A549 (cell line): Measurements from ENCODE around the gene BEND7. TPM values are rescaled to one million over a fixed set of nuclear protein-coding genes. Genes with fewer than 3 reads are reported as not detected.

Experiments used
- ATAC-seq, 2 experiments: fragments of 200-7000 bp in 1 of 2; fragments of >200 bp in 1 of 2; cut with Nextera tagmentation in 1 of 2; cut with Tn5 transposase in 1 of 2; 3 replicates each; pipeline versions ENCODE4 v1.8.0 to v1.9.1; 2018 to 2020; ENCODE audit warnings: mild to moderate bottlenecking in 1 of 2, moderate library complexity in 1 of 2
- CTCF ChIA-PET: fragments of 300-600 bp; sonication (Branson Sonifier 250); formaldehyde crosslinking; extraction: SDS; loops from one replicate; lab custom pipeline; 2021; ENCODE audit warnings: antibody characterized with exemption, inconsistent platforms; lab: Yijun Ruan, JAX
- POLR2A ChIA-PET: fragments of 350-600 bp; formaldehyde crosslinking; extraction: SDS; loops from one replicate; lab custom pipeline; 2021; ENCODE audit warnings: antibody characterized with exemption, inconsistent platforms; lab: Yijun Ruan, JAX
- DNase-seq, 2 experiments: peaks; one replicate each; pipeline versions ENCODE4 v3.0.0 to v3.0.0-alpha.2; 2011 to 2016; ENCODE audit warnings: low read depth in 1 of 2, low spot score in 1 of 2
- FAIRE-seq: peaks from 2 replicates; lab custom pipeline; 2011; peaks lifted over from hg19 to GRCh38; lab: Jason Lieb, UNC
- H3K27ac ChIP-seq, 2 experiments: fragments of >200 bp; sonication (Bioruptor Twin); formaldehyde crosslinking; 3 replicates each; pipeline ENCODE4 v1.5.1; 2016 to 2017
- H3K4me1 ChIP-seq: fragments of >200 bp; sonication (Bioruptor Twin); formaldehyde crosslinking; 3 replicates; pipeline ENCODE4 v1.6.1; 2016
- H3K4me2 ChIP-seq: fragments of >200 bp; sonication (Bioruptor Twin); formaldehyde crosslinking; 3 replicates; pipeline ENCODE4 v1.6.1; 2016
- H3K4me3 ChIP-seq: fragments of >200 bp; sonication (Bioruptor Twin); formaldehyde crosslinking; 3 replicates; pipeline ENCODE4 v1.5.1; 2016
- H3K9me3 ChIP-seq: fragments of >200 bp; sonication (Bioruptor Twin); formaldehyde crosslinking; 3 replicates; pipeline ENCODE4 v1.6.1; 2016
- BHLHE40 ChIP-seq: IDR thresholded peaks from 2 replicates; pipeline ENCODE4 v1.6.1; 2012; ENCODE audit warnings: low read depth, low read length, inconsistent platforms
- CHD4 ChIP-seq: fragments of 200-600 bp; sonication (generic); IDR thresholded peaks from 2 replicates; pipeline ENCODE4 v1.6.1; 2016; ENCODE audit warnings: antibody characterized with exemption, mild to moderate bottlenecking, borderline replicate concordance
- E2F6 ChIP-seq: IDR thresholded peaks from 2 replicates; pipeline ENCODE4 v1.6.1; 2012; ENCODE audit warnings: low read depth, borderline replicate concordance
- EP300 ChIP-seq, 2 experiments: fragments of >200 bp; sonication (Bioruptor Twin); formaldehyde crosslinking; IDR thresholded peaks; 2 replicates in 1 of 2; 3 replicates in 1 of 2; pipeline ENCODE4 v1.6.1; 2016 to 2017
- FOSB ChIP-seq: fragments of 250-450 bp; sonication (Bioruptor Pico); IDR thresholded peaks from 2 replicates; pipeline ENCODE4 v1.5.0; 2020; ENCODE audit warnings: mild to moderate bottlenecking, moderate library complexity
- HDAC2 ChIP-seq: fragments of 200-600 bp; sonication (generic); IDR thresholded peaks from 2 replicates; pipeline ENCODE4 v1.6.1; 2016
- HMGXB4 ChIP-seq: fragments of 250-450 bp; sonication (Bioruptor Pico); IDR thresholded peaks from 2 replicates; pipeline ENCODE4 v1.5.0; 2021; ENCODE audit warnings: mild to moderate bottlenecking, moderate library complexity, borderline replicate concordance
- HOXA7 ChIP-seq: fragments of 250-450 bp; sonication (Bioruptor Pico); IDR thresholded peaks from 2 replicates; pipeline ENCODE4 v1.5.0; 2020; ENCODE audit warnings: mild to moderate bottlenecking, moderate library complexity
- HOXB13 ChIP-seq: fragments of 250-450 bp; sonication (Bioruptor Pico); IDR thresholded peaks from 2 replicates; pipeline ENCODE4 v1.5.0; 2020; ENCODE audit warnings: low read depth, mild to moderate bottlenecking, moderate library complexity
- HOXB5 ChIP-seq: fragments of 250-450 bp; sonication (Bioruptor Pico); IDR thresholded peaks from 2 replicates; pipeline ENCODE4 v1.5.0; 2020; ENCODE audit warnings: mild to moderate bottlenecking, moderate library complexity
- JUN ChIP-seq, 2 experiments: fragments of >200 bp; sonication (Bioruptor Twin); formaldehyde crosslinking; IDR thresholded peaks; 2 replicates in 1 of 2; 3 replicates in 1 of 2; pipeline ENCODE4 v1.6.1; 2016 to 2017
- JUNB ChIP-seq: fragments of >200 bp; sonication (Bioruptor Twin); formaldehyde crosslinking; IDR thresholded peaks from 2 replicates; pipeline ENCODE4 v1.6.1; 2016
- POLR2A ChIP-seq: IDR thresholded peaks from 2 replicates; pipeline ENCODE4 v1.6.1; 2012; ENCODE audit warnings: mild to moderate bottlenecking, low read length
- RCOR1 ChIP-seq: fragments of 150-350 bp; IDR thresholded peaks from 2 replicates; pipeline ENCODE4 v1.6.1; 2014; ENCODE audit warnings: antibody characterized with exemption, low read length, low read depth
- RNF2 ChIP-seq: fragments of 200-600 bp; sonication (generic); IDR thresholded peaks from 2 replicates; pipeline ENCODE4 v1.6.1; 2016; ENCODE audit warnings: low read depth, mild to moderate bottlenecking, antibody characterized with exemption, moderate library complexity, borderline replicate concordance
- SREBF2 ChIP-seq: fragments of 450-650 bp; IDR thresholded peaks from 2 replicates; pipeline ENCODE4 v1.6.1; 2014; ENCODE audit warnings: mild to moderate bottlenecking, moderate library complexity
- TFCP2L1 ChIP-seq: fragments of 250-450 bp; sonication (Bioruptor Pico); IDR thresholded peaks from 2 replicates; pipeline ENCODE4 v1.5.0; 2021; ENCODE audit warnings: mild to moderate bottlenecking
- ZC3H11A ChIP-seq: fragments of 450-650 bp; IDR thresholded peaks from 2 replicates; pipeline ENCODE4 v1.6.1; 2014; ENCODE audit warnings: antibody characterized with exemption, mild to moderate bottlenecking
- WGBS: methylation state at CpG from one replicate; pipeline ENCODE4 v1.1.6; 2017; ENCODE audit errors: missing lambda C conversion rate; 5-methylcytosine and 5-hydroxymethylcytosine counted together
- polyA plus RNA-seq, 4 experiments: library from polyadenylated mRNA; depleted of rRNA in 3 of 4; stranded (reverse); fragments of >200 nt; fragmentation: RNase III in 1 of 4; extraction: RNeasy Plus Mini Kit Qiagen cat#74134 plus additional on column Dnase treatment in 1 of 4; gene quantifications; 2 replicates in 3 of 4; 3 replicates in 1 of 4; pipeline ENCODE4 v1.2.3, GENCODE V29; 2011 to 2017
- TF ChIP-seq, protein P1 (sequence below): fragments of >200 bp; sonication (Bioruptor Twin); formaldehyde crosslinking; IDR thresholded peaks from 2 replicates; pipeline ENCODE4 v1.6.1; 2016
- TF ChIP-seq, protein P2 (sequence below): fragments of 200-600 bp; sonication (generic); IDR thresholded peaks from 2 replicates; pipeline ENCODE4 v1.6.1; 2016; ENCODE audit warnings: antibody characterized with exemption, mild to moderate bottlenecking, moderate library complexity

Gene BEND7
- polyA plus RNA-seq, 2 of the 4 experiments (the other 2 are of a cell fraction), result 7.9 to 12.2 TPM

- FAIRE-seq (no peak), DNase-seq (no peak)
- 91% methylated on average over 5 of the region's 5 CpGs for WGBS
These were observed 13.3 kb downstream of the BEND7 start for GRCh38 chr10:13515467-13515866.

GRCh38 chr10:13514296-13514695, 14.5 kb downstream of the BEND7 start:
- ATAC-seq, result no peak
- TF ChIP-seq POLR2A, result no peak
- TF ChIP-seq, protein P1, sequence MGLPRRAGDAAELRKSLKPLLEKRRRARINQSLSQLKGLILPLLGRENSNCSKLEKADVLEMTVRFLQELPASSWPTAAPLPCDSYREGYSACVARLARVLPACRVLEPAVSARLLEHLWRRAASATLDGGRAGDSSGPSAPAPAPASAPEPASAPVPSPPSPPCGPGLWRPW, result no peak
- TF ChIP-seq RNF2, result no peak
- TF ChIP-seq TFCP2L1 (CRISPR knock-in tag), result no peak
- TF ChIP-seq HMGXB4 (CRISPR knock-in tag), result no peak
- TF ChIP-seq JUN (IDR thresholded peaks at IDR 0.05), result no peak
- no peak for TF ChIP-seq HOXA7 (CRISPR knock-in tag)
- TF ChIP-seq EP300 (IDR thresholded peaks at IDR 0.05), result no peak
- TF ChIP-seq HDAC2, result no peak
- no peak for TF ChIP-seq SREBF2
- TF ChIP-seq E2F6, result no peak
- TF ChIP-seq HOXB5 (CRISPR knock-in tag), result no peak
- TF ChIP-seq, all 56 proteins: peak for 0
- Histone ChIP-seq H3K4me2 (no peak overlapping the region), H3K4me3 (no peak overlapping the region), H3K4me1 (no peaks in the 10 kb centered on the region), H3K27ac (no peak overlapping the region), H3K9me3 (no peaks in the 10 kb centered on the region)
- POLR2A ChIA-PET, result no interaction called here
- CTCF ChIA-PET, result interaction anchor here (0.5 to 1.2 kb wide), 2 partner anchors 22 to 1864 kb away, joined by 3 read pairs; no protein-coding TSS in a partner anchor
- WGBS, result 88% methylated on average over 14 of the region's 14 CpGs
- no peak for FAIRE-seq
- DNase-seq, result no peak

More at GRCh38 chr10:13515467-13515866, 13.3 kb downstream of the BEND7 start:
- Histone ChIP-seq H3K9me3 (no peaks in the 10 kb centered on the region), H3K4me3 (no peak overlapping the region), H3K27ac (no peak overlapping the region), H3K4me1 (no peaks in the 10 kb centered on the region), H3K4me2 (no peak overlapping the region)
- ChIA-PET CTCF (no interaction called here), POLR2A (no interaction called here)
- ATAC-seq, result no peak
- no peak for TF ChIP-seq FOSB (CRISPR knock-in tag)
- TF ChIP-seq JUNB, result no peak
- TF ChIP-seq, protein P2, sequence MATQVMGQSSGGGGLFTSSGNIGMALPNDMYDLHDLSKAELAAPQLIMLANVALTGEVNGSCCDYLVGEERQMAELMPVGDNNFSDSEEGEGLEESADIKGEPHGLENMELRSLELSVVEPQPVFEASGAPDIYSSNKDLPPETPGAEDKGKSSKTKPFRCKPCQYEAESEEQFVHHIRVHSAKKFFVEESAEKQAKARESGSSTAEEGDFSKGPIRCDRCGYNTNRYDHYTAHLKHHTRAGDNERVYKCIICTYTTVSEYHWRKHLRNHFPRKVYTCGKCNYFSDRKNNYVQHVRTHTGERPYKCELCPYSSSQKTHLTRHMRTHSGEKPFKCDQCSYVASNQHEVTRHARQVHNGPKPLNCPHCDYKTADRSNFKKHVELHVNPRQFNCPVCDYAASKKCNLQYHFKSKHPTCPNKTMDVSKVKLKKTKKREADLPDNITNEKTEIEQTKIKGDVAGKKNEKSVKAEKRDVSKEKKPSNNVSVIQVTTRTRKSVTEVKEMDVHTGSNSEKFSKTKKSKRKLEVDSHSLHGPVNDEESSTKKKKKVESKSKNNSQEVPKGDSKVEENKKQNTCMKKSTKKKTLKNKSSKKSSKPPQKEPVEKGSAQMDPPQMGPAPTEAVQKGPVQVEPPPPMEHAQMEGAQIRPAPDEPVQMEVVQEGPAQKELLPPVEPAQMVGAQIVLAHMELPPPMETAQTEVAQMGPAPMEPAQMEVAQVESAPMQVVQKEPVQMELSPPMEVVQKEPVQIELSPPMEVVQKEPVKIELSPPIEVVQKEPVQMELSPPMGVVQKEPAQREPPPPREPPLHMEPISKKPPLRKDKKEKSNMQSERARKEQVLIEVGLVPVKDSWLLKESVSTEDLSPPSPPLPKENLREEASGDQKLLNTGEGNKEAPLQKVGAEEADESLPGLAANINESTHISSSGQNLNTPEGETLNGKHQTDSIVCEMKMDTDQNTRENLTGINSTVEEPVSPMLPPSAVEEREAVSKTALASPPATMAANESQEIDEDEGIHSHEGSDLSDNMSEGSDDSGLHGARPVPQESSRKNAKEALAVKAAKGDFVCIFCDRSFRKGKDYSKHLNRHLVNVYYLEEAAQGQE, result no peak
- TF ChIP-seq BHLHE40, result no peak
- TF ChIP-seq ZC3H11A, result no peak
- TF ChIP-seq HOXB13 (CRISPR knock-in tag), result no peak
- TF ChIP-seq RCOR1, result no peak
- TF ChIP-seq CHD4, result no peak
- no peak for TF ChIP-seq E2F6
